GM10248 (cell line): ENCODE results near the gene TTLL13.

Experiments used
- CTCF ChIA-PET: fragments of 300-600 bp; sonication (Branson Sonifier 250); formaldehyde crosslinking; extraction: SDS; loops from one replicate; lab custom pipeline; 2021; ENCODE audit warnings: antibody characterized with exemption; lab: Yijun Ruan, JAX
- POLR2A ChIA-PET: fragments of 350-650 bp; sonication (Branson Sonifier 250); formaldehyde crosslinking; extraction: SDS; loops from one replicate; lab custom pipeline; 2020; ENCODE audit warnings: antibody characterized with exemption; lab: Yijun Ruan, JAX
- DNase-seq: peaks from one replicate; pipeline ENCODE4 v3.0.0; 2012; ENCODE audit errors: extremely low spot score
- TF ChIP-seq, protein P1 (sequence below): IDR thresholded peaks from 2 replicates; pipeline ENCODE4 v1.5.1; 2012; ENCODE audit warnings: mild to moderate bottlenecking, low read depth; ENCODE audit errors: extremely low read depth, missing control alignments, control extremely low read depth

TTLL13 gene

DNA sequence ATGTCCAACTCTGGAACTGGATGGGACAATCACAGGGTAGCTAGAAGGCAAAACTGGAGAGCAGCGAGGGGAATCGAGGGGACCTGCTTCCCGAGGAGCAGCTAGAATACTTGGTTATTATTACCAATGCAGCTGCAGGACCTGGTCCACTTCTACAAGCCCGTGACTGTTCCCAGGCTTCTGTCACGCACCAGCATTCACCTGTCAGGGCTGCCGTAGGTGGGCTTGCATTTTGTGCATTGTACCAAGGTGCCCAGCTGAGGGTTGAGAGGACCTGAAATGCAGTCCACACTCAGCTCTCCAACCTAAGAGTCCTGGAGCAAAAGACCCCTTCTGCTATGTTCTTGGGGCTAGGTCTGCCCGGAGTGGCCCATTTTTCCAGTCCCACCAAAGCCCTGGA is 45.9 kb upstream of the TTLL13 start:
- DNase-seq = no peak
- POLR2A ChIA-PET = no interaction called here
- CTCF ChIA-PET = interaction anchor here (1.2 to 4.4 kb wide), 4 partner anchors 11 to 18 kb away, joined by 3 to 25 read pairs (median 4); no protein-coding TSS in a partner anchor
- TF ChIP-seq, protein P1, sequence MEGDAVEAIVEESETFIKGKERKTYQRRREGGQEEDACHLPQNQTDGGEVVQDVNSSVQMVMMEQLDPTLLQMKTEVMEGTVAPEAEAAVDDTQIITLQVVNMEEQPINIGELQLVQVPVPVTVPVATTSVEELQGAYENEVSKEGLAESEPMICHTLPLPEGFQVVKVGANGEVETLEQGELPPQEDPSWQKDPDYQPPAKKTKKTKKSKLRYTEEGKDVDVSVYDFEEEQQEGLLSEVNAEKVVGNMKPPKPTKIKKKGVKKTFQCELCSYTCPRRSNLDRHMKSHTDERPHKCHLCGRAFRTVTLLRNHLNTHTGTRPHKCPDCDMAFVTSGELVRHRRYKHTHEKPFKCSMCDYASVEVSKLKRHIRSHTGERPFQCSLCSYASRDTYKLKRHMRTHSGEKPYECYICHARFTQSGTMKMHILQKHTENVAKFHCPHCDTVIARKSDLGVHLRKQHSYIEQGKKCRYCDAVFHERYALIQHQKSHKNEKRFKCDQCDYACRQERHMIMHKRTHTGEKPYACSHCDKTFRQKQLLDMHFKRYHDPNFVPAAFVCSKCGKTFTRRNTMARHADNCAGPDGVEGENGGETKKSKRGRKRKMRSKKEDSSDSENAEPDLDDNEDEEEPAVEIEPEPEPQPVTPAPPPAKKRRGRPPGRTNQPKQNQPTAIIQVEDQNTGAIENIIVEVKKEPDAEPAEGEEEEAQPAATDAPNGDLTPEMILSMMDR = no peak

DNA sequence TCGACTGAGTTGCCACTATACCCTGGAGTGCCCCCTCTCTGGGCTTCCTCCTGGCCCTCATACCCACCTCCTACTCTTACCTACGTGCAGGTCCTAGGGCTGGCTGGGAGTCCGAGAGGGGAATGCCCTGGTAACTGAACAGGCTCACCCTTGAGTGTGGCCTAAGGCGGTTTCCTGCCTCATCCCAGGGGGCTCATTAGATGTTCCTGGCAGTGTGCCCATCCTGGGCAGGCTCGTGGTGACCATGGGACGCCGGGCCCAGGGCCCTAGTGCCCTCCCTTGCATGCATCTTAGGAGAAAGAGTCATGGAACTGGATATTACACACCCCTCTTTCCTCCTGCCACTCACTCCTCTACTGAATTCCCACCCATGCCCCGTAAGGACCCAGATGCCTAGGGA is 45.4 kb upstream of the TTLL13 start:
- ChIA-PET CTCF (interaction anchor here (1.3 to 4.4 kb wide), 6 partner anchors 12 to 17 kb away, joined by 3 to 25 read pairs (median 4); no protein-coding TSS in a partner anchor), POLR2A (no interaction called here)
- TF ChIP-seq, protein P1 = no peak
- no peak for DNase-seq

DNA sequence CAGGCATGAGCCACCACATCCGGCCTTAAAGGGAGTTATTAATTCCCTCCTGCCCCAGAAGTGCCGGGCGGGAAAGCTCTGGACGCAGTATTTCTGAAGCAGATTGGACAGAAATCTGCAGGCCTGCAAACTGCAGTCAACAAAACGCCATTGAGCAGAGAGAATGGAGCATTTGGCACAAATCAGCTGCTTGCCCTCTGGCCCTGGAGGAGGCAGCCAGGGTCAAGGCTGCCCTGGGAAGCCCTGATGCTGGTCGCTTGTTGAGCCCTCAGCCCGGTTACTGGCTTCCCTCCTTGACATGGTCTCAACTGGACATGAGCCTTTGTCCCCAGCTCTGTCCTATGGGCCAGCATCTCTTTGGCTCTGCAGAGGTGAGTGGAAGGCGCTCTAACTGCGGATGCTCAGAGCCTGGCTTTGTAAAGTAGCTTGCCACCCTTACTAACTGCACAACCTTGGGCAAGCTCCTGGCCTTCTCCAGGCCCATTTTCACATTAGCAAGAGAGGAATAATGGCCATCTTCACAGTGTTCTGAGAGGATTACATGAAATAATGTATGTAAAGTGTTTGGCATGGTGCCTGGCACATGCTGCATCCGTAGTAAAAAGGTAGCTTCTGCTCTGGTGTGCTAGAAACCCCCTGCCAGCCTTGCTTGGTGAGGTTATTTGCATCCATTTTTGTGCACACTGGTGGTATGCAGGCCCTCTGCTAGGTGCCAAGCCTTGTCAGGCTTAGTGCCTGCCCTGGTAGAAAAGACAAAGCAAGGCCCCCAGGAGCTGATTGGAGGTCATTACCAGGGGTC is 44.1 kb upstream of the TTLL13 start:
- CTCF ChIA-PET = interaction anchor here (0.9 to 2.4 kb wide), 7 partner anchors 9 to 39 kb away, joined by 3 to 12 read pairs (median 6); no protein-coding TSS in a partner anchor
- DNase-seq = no peak
- TF ChIP-seq, protein P1 = no peak
- POLR2A ChIA-PET = interaction anchor here (0.5 kb wide), 1 partner anchor 28 kb away, joined by 3 read pairs; the partner anchor contains the start of gene CIB1

DNA sequence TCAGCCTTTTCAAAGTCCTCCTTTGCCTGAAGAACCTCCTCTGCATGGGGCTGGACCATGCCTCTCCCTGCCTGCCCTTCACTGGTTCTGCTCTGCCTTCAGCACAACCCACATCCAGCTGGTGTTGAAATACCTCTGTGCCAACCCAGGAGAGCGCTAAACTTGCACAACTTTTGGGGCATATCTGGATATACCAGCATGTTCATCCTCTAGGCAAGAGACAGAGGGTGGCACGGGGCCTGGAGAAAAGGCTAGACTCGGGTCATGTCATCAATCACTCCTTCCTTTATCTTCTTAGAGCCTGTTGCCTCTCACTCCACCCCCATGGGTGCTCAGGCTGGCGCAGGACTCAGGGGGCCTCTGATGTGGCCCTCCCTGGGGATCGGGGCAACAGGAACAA is 43.5 kb upstream of the TTLL13 start:
- ChIA-PET POLR2A (no interaction called here), CTCF (interaction anchor here (0.9 to 2.4 kb wide), 5 partner anchors 9 to 32 kb away, joined by 4 to 12 read pairs (median 6); no protein-coding TSS in a partner anchor)
- DNase-seq = no peak
- TF ChIP-seq, protein P1 = no peak

DNA sequence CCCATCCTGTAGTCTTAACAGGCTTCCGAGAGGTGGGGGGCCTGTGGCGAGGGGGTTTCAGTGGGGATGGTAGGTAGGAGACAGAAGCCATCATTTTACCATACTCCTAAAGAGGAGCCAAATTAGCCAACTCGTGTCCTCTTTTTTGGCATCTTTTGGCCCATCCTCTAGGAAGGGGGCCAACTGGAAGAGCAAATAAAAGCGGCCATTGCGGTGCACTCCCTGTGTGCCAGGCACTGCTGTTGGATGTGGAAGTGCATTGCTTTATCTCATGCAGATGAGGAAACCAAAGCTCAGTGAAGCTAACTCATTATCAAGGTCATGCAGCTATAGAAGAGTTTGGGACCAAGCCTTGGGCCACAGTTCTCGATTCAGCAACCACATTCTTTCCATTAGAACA is 42.1 kb upstream of the TTLL13 start:
- CTCF ChIA-PET = interaction anchor here (1.1 to 1.8 kb wide), 4 partner anchors 10 to 27 kb away, joined by 3 to 4 read pairs (median 4); partner anchors contain the start of genes CIB1 and GDPGP1
- TF ChIP-seq, protein P1 = no peak
- POLR2A ChIA-PET = no interaction called here
- DNase-seq = no peak

DNA sequence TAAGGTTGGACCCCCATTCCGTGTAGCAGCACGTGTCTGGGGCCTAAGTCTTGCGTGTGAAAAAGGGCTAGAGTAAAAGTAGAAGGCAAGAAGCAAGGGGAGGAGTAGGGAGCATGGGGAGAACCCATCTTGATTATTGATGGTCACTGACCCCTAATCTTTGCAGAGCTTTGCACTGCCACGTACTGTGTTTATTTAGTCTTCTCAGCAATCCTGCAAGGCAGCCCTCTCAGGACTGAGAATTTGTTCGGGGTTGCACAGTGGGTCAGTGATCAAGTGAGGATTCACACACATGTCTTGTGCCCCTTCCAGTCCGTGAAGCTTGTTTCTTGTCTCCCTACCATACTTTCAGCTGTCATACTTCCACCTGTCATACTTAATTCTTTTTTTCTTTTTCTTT is 41.0 kb upstream of the TTLL13 start:
- TF ChIP-seq, protein P1 = no peak
- POLR2A ChIA-PET = no interaction called here

More for the DNA sequence above, 41.0 kb upstream of the TTLL13 start:
- CTCF ChIA-PET = interaction anchor here (1.2 to 1.8 kb wide), 2 partner anchors 11 to 13 kb away, joined by 4 to 5 read pairs; no protein-coding TSS in a partner anchor
- DNase-seq = no peak
